GM13976 (cell line): ENCODE data around the gene APOA1.

Experiments used
- DNase-seq: peaks from one replicate; pipeline ENCODE4 v3.0.0; 2012; ENCODE audit warnings: low spot score
- CTCF ChIP-seq: IDR thresholded peaks from 2 replicates; pipeline ENCODE4 v1.5.1; 2012; ENCODE audit warnings: borderline replicate concordance, mild to moderate bottlenecking; ENCODE audit not compliant: insufficient read depth; ENCODE audit errors: extremely low read depth, missing control alignments, control extremely low read depth
- in situ Hi-C: fragments of 300-500 bp; cut with MboI; formaldehyde crosslinking; loops from one replicate; pipeline ENCODE4 v1.12.0; 2022; ENCODE audit warnings: low sequenced_read_pairs, mixed read lengths, inconsistent platforms; ENCODE audit not compliant: unreplicated experiment

Gene APOA1

DNA sequence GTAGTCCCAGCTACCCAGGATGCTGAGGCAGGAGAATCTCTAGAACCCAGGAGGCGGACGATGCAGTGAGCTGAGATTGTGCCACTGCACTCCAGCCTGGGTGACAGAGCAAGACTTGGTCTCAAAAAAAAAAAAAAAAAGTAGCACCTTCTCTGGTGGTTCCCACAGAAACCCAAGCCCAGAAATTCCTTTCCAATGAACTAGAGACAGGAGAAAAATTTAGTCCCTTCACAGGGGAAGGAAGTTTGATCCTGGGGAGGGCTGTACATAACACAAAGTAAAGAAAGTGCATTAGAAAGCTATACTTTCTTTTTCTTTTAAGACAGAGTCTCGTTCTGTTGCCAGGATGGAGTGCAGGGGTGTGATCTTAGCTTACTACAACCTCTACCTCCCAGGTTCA is 25.5 kb upstream of the APOA1 start:
- DNase-seq: no peak
- no peak for TF ChIP-seq CTCF
- in situ Hi-C loops: no loop called here

DNA sequence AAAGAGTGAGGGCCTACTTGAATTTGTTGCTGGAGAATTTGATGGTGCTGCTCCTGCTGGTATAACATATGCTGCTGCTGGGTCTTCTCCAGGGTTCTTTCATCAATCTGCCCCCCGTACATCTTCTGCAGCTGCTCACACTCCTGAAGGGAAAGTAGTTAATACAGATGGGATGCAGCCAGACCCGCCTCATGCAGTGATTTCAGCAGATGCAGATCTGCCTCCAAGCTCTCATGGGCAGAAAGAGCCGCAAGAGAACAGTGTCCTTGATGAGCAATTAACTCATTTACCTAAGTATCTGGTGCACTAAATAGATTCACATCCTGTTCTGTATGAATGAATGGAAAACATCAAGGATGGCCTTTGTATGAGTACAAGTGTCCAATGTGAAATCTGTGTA is 24.8 kb upstream of the APOA1 start:
- no peak for TF ChIP-seq CTCF
- no peak for DNase-seq
- in situ Hi-C loops: no loop called here

DNA sequence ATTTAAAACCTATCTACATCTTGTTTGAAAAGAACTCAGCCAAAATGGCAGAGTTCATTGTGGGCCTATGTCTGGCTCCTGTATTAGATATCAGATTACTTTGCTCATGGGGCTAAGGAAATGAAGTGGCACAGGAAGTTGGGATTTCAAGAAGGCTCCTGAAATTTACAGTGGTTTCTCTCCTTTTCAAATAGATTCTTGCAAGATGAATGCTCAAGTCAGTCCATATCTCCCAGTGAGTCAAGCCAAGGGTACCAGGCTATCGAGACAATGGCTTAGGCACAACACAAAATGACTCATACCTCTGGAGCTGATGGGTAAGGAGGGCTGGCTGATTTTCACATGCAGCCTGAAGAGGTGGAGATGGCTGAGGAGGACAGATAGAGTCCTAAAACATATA is 24.1 kb upstream of the APOA1 start:
- in situ Hi-C loops: no loop called here
- no peak for DNase-seq
- no peak for TF ChIP-seq CTCF

- no peak for TF ChIP-seq CTCF
- no peak for DNase-seq
- in situ Hi-C loops: no loop called here
These were observed 22.9 kb upstream of the APOA1 start for GRCh38 chr11:116860303-116860702.

DNA sequence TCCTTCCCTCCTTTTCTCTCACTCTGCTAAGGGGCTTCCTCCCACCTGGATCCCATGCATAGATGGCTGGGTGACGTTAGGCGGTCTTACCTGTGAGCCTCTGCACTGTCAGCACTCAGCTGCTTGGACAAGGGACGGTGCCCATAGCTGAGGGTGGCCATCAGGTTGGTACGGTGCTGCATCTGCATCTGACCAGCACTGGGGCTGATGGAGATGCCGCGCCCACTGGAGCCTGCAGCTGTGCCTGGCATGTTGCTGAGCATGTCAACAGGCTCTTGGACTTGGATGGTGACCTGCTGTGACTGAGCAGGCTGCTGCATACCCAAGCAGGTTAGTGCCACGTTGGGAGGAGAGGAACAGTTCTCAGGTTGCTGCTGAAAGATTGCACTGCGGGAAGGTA is 21.8 kb upstream of the APOA1 start:
- TF ChIP-seq CTCF: no peak
- in situ Hi-C loops: no loop called here
- DNase-seq: no peak

GRCh38 chr11:116857936-116858335 is 20.5 kb upstream of the APOA1 start:
- TF ChIP-seq CTCF: no peak
- no peak for DNase-seq
- in situ Hi-C loops: no loop called here

- in situ Hi-C loops: no loop called here
- no peak for TF ChIP-seq CTCF
- no peak for DNase-seq
These were observed 19.9 kb upstream of the APOA1 start for GRCh38 chr11:116857316-116857715.
